Gastrocnemius medialis (tissue), 4 donors: ENCODE data around the gene ZNF488. TPM values are rescaled to one million over a fixed set of nuclear protein-coding genes. Genes with fewer than 3 reads are reported as not detected.

ENCODE experiments used
- ATAC-seq, 2 donors: fragments of 150-250 bp; one replicate each; pipeline ENCODE4 v1.9.1; 2016
- DNase-seq, 2 donors: peaks; one replicate each; pipeline ENCODE4 v3.0.0-alpha.2; 2019
- H3K27ac ChIP-seq, 4 donors: fragments of 200-600 bp; sonication (generic); 1 replicate in 1 of 4; 2 replicates in 3 of 4; pipeline ENCODE4 v1.5.1; 2016 to 2018; ENCODE audit warnings: mild to moderate bottlenecking in 2 of 4, moderate library complexity in 1 of 4
- H3K27me3 ChIP-seq, 3 donors: fragments of 200-600 bp; sonication (generic) in 2 of 3; 1 replicate in 1 of 3; 2 replicates in 2 of 3; pipeline versions ENCODE4 v1.5.1 to v1.6.0; 2016 to 2019; ENCODE audit warnings: mild to moderate bottlenecking in 1 of 3, moderate library complexity in 1 of 3
- H3K36me3 ChIP-seq, 2 donors: fragments of 200-600 bp; sonication (generic) in 1 of 2; one replicate each; pipeline ENCODE4 v1.5.1; 2017 to 2018
- H3K4me1 ChIP-seq, 2 donors: fragments of 200-600 bp; sonication (generic) in 1 of 2; one replicate each; pipeline ENCODE4 v1.5.1; 2016 to 2017; ENCODE audit warnings: mild to moderate bottlenecking in 2 of 2
- H3K4me3 ChIP-seq, 4 donors: fragments of 200-600 bp; sonication (generic) in 3 of 4; 1 replicate in 1 of 4; 2 replicates in 3 of 4; pipeline ENCODE4 v1.5.1; 2016 to 2019; ENCODE audit warnings: mild to moderate bottlenecking in 2 of 4
- H3K9me3 ChIP-seq, 3 donors: fragments of 200-600 bp; sonication (generic) in 2 of 3; 1 replicate in 1 of 3; 2 replicates in 2 of 3; pipeline ENCODE4 v1.5.1; 2016 to 2019
- POLR2A ChIP-seq, 2 donors: fragments of 450-650 bp; IDR thresholded peaks; one replicate each; pipeline ENCODE4 v1.6.1; 2017; ENCODE audit warnings: antibody characterized with exemption in 2 of 2, mild to moderate bottlenecking in 2 of 2, moderate library complexity in 2 of 2
- in situ Hi-C, 4 donors: fragments of 200-750 bp; cut with MboI; loops; one replicate each; pipeline versions ENCODE4 v1.15.0 to v1.8.0; 2017; ENCODE audit warnings: low sequenced_read_pairs in 4 of 4
- intact Hi-C: fragments of 100-400 bp; cut with DNase I; formaldehyde crosslinking; loops from one replicate; pipeline ENCODE4 v1.15.1; 2023; ENCODE audit warnings: low total_unique reads
- total RNA-seq, 4 donors: library from RNA; depleted of rRNA; stranded (reverse); fragments of >200 nt; gene quantifications; one replicate each; pipeline versions ENCODE4 v1.1.0 to v1.2.3, GENCODE V29; 2016
- TF ChIP-seq, protein P1 (sequence below), 5 experiments: fragments of 450-650 bp in 3 of 5; fragments of 200-600 bp in 2 of 5; sonication (generic) in 2 of 5; IDR thresholded peaks in 4 of 5; conservative IDR thresholded peaks in 1 of 5; 1 replicate in 4 of 5; 2 replicates in 1 of 5; pipeline ENCODE4 v1.5.1; 2016 to 2019; ENCODE audit warnings: antibody characterized with exemption in 5 of 5, mild to moderate bottlenecking in 3 of 5, moderate library complexity in 3 of 5

The ZNF488 gene
- total RNA-seq, 4 donors from 2014 or later: not detected

DNA sequence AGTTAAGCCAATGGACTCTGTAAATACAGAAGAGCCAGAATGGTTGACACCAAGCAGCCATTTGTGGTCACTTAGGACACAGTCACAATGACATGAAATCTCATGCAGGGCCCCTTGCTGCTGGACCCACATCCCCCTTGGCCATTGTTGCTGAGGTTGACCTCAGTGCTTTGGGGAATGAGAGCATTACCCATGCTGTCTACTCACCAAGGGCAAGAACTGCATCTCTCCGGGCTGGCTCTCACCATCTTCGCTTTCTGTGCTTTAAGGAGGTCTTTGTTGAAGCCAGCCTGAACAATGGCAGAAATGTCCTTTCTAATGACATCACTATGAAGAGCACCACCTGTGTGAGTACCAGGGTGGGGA, 30.1 kb upstream of the ZNF488 start:
- in situ Hi-C loops (no loop called here), intact Hi-C loops (no loop called here)
- Histone ChIP-seq H3K4me1 (no peaks in the 10 kb centered on the region), H3K4me3 (no peak overlapping the region), H3K9me3 (no peaks in the 10 kb centered on the region), H3K36me3 (no peaks in the 10 kb centered on the region), H3K27ac (no peak overlapping the region), H3K27me3 (no peaks in the 10 kb centered on the region)
- ATAC-seq: no peak
- TF ChIP-seq, protein P1, sequence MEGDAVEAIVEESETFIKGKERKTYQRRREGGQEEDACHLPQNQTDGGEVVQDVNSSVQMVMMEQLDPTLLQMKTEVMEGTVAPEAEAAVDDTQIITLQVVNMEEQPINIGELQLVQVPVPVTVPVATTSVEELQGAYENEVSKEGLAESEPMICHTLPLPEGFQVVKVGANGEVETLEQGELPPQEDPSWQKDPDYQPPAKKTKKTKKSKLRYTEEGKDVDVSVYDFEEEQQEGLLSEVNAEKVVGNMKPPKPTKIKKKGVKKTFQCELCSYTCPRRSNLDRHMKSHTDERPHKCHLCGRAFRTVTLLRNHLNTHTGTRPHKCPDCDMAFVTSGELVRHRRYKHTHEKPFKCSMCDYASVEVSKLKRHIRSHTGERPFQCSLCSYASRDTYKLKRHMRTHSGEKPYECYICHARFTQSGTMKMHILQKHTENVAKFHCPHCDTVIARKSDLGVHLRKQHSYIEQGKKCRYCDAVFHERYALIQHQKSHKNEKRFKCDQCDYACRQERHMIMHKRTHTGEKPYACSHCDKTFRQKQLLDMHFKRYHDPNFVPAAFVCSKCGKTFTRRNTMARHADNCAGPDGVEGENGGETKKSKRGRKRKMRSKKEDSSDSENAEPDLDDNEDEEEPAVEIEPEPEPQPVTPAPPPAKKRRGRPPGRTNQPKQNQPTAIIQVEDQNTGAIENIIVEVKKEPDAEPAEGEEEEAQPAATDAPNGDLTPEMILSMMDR (IDR thresholded peaks at IDR 0.05 in 4 of 5, conservative IDR thresholded peaks at IDR 0.05 in 1 of 5): no peak
- no peak for TF ChIP-seq POLR2A (IDR thresholded peaks at IDR 0.05)
- DNase-seq: no peak

DNA sequence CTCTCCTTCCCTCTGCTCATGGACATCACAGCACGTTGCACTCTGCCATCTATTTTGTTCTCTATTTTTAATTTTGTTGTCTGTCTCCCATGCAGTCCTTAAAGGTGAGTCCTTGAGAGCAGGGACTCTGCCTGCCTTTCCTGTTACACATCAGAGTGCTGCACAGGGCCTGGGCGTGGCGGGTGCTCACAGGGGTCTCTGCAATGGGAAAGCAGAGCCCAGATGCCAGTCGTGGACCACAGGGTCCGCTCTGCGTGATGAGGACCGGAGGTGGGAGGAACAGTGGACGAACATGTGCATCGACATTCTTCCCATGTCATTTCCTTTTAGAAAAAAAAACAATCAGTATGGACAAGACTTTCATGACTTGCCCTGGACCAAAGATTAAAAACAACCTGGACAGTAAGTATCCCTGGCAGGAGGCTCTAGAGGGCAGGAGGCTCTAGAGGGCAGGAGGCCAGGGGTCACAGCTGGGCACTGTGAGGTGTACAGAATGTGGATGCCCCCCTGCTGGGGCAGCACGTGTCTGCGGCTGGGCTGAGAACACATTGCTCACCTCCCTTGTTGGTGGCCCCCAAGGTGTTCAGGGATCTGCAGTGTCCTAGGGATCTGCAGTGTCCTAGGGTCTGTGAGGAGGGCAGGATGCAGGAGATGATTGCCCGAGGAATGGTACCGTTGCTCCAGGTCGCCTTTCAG, 29.6 kb upstream of the ZNF488 start:
- Histone ChIP-seq H3K27me3 (no peaks in the 10 kb centered on the region), H3K36me3 (no peaks in the 10 kb centered on the region), H3K27ac (no peak overlapping the region), H3K4me3 (no peak overlapping the region), H3K9me3 (no peaks in the 10 kb centered on the region), H3K4me1 (no peaks in the 10 kb centered on the region)
- in situ Hi-C loops (no loop called here), intact Hi-C loops (no loop called here)
- ATAC-seq (no peak), DNase-seq (no peak)
- no peak for TF ChIP-seq POLR2A (IDR thresholded peaks at IDR 0.05)
- TF ChIP-seq, protein P1 (IDR thresholded peaks at IDR 0.05 in 4 of 5, conservative IDR thresholded peaks at IDR 0.05 in 1 of 5): no peak

DNA sequence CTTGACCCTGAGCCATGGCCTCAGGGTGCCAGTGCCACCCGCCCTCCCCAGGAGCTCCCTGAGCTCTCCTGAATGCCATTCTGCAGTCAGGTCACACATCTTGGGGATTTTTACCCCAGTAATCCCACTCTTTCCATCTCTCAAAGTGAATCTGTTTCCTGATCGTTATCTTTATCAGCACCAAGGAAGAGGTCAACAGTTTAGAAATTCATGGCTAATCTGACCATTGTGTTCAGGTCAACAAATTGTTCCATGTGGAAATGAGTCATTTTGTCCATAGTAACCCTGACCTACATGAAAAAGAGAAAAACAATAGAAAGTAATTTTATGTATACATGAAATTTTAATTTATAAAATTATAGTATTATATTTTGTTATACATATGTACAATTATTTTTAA, 28.8 kb upstream of the ZNF488 start:
- no peak overlapping the region for H3K27ac ChIP-seq
- H3K4me1 ChIP-seq: no peaks in the 10 kb centered on the region
- in situ Hi-C loops (no loop called here), intact Hi-C loops (no loop called here)
- no peak for TF ChIP-seq POLR2A (IDR thresholded peaks at IDR 0.05)
- TF ChIP-seq, protein P1 (IDR thresholded peaks at IDR 0.05 in 4 of 5, conservative IDR thresholded peaks at IDR 0.05 in 1 of 5): no peak
- no peak overlapping the region for H3K4me3 ChIP-seq
- no peaks in the 10 kb centered on the region for H3K36me3 ChIP-seq
- no peaks in the 10 kb centered on the region for H3K27me3 ChIP-seq
- ATAC-seq (no peak), DNase-seq (no peak)
- no peaks in the 10 kb centered on the region for H3K9me3 ChIP-seq

DNA sequence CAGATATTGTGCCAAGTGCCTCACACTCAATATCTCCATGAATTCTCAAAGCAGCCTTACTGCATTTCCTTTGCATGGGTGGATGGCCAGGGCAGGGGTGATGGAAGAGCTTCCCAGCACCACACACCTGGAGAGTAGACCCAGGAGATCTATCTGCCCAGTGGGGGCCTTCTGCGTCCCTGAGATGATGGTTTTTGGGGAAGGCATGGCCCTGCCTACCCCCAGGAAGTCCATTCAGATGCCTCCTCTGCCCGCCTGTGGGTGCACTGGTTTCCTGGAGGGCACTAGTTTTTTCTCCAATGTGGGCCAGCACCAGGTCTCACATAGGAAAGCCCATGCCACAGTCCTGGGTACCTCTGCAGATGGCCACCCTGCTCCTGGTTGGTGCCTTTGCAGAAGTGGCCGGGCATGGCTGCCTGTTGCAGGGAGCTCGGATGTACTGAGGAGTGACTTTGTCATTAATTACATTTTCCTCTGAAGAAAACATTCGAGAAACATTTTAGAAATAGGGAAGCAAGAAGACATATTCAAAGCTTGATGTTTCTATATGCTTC, 28.2 kb upstream of the ZNF488 start:
- ATAC-seq (no peak), DNase-seq (no peak)
- no peak for TF ChIP-seq POLR2A (IDR thresholded peaks at IDR 0.05)
- TF ChIP-seq, protein P1 (IDR thresholded peaks at IDR 0.05 in 4 of 5, conservative IDR thresholded peaks at IDR 0.05 in 1 of 5): no peak
- Histone ChIP-seq H3K4me3 (no peak overlapping the region), H3K27ac (no peak overlapping the region), H3K4me1 (no peaks in the 10 kb centered on the region), H3K27me3 (no peaks in the 10 kb centered on the region), H3K9me3 (no peaks in the 10 kb centered on the region), H3K36me3 (no peaks in the 10 kb centered on the region)
- intact Hi-C loops: no loop called here
- in situ Hi-C loops: no loop called here
